ENCODE data around the gene CCAR1.

- no peak for TF ChIP-seq POLR2A (IDR thresholded peaks at IDR 0.05)
- no peak for TF ChIP-seq CTCF (IDR thresholded peaks at IDR 0.05)
Observed at GRCh38 chr10:68696018-68696417, 25.0 kb upstream of the CCAR1 start.

All from vagina (tissue), 2 donors.